NCI-H748 (cell line): ENCODE data around the gene ETAA1.

ENCODE experiments used
- DNase-seq: peaks from one replicate; lab custom pipeline; 2025; ENCODE audit not compliant: unreplicated experiment; lab: John Stamatoyannopoulos, UW

The ETAA1 gene

DNA sequence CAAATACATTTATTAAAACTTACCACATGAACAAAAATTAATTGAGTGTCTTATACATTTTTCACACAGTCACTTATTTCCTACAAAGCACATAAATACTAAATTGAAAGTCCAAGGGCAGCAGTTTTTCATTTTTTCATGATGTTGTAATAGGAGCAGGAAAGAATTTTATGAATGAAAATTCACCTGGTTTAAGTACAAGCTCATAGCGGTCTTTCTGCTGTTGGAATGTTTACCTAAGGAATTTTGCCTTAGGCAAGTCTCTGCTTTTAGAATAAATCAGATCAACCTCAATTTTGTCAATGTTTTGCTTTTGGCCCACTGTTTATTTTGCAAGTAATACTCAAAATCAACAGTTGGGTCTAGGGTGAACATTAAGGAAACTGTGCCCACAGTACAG lies 40.0 kb downstream of the ETAA1 start:
- DNase-seq = peak; percentile 12

DNA sequence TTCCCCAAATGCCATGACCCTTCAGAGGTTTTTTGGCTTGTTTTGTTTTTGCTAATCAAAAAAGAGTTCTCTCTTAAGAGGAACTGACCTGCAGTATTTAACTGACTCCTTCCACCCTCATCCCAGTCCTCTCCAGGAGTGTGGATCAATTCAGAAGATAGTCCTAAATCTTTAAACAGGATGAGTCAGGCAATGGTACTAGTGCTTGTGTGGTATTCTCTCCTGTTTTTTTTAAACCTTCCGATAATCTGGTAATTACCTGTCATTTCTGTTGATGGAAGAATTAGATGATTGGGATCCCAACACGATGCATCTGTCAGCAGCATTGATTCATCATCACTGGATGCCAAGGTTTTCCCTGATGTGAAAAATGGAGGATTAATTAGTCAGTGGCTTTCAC lies 41.2 kb downstream of the ETAA1 start:
- DNase-seq = no peak

DNA sequence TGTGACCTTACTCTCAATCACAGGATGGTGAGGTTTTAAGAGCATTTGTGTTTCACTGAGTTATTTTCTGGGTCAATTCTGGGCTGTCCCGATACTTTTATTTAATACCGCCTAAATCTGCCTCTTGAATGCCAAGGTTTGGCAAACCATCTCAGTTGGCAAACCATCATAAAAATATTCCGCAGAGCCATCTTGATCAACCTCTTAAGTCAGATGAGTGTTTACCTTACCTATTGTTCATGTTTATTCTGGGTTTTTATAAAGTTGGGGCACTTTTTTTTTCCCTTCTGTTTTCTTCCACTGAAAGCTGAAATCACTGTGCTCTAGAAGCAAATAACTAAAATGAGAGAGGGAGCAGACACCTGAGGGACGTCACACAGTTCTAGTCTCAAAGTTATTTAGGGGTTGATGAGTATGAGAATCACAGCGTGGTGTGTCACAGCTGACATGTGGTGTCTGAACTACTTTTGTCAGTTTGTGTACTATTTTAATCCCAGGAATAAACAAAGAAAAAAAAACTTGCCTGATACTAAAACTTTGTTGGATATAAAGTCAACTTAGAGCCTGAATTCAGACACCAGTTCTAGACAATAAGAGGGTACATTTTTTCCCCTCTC lies 48.6 kb downstream of the ETAA1 start:
- no peak for DNase-seq

DNA sequence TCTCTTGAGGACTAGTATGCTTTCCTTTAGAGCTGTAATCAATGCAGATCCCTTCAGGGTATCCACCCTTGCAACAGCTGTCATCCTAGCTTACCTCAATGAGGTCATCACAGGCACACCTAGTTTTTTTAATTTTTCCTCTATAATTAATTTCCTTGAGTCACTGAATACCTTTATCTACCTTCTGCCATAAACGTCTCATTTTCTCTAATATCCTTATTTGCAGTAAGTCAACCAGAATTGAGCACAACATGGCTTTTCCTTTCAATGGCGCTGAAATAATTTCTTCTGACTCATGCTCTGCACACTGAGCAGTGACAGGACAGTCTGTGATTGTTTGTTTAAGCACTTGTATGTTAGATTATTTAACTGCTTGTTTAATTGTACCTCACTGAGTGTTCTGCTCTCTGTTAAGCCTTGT lies 49.4 kb downstream of the ETAA1 start:
- peak; percentile 90 for DNase-seq

DNA sequence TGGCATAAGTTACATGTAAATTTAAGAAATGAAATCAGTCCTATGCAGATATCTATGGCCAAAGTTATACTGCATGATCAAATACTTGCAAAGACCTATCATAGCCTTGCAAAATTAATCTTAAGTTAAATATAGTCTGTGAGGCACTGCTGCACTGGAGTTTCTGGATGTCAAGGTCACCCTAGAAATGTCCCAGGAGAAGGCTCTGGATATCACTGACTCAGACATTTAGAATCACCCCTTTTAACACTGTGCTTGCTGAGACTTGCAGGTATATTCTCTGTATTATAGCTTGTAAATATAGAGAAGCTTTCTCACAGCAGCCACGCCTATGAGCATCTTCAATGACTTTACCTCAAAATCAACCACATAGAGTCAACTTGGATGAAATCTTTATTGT lies 51.5 kb downstream of the ETAA1 start:
- DNase-seq = no peak

DNA sequence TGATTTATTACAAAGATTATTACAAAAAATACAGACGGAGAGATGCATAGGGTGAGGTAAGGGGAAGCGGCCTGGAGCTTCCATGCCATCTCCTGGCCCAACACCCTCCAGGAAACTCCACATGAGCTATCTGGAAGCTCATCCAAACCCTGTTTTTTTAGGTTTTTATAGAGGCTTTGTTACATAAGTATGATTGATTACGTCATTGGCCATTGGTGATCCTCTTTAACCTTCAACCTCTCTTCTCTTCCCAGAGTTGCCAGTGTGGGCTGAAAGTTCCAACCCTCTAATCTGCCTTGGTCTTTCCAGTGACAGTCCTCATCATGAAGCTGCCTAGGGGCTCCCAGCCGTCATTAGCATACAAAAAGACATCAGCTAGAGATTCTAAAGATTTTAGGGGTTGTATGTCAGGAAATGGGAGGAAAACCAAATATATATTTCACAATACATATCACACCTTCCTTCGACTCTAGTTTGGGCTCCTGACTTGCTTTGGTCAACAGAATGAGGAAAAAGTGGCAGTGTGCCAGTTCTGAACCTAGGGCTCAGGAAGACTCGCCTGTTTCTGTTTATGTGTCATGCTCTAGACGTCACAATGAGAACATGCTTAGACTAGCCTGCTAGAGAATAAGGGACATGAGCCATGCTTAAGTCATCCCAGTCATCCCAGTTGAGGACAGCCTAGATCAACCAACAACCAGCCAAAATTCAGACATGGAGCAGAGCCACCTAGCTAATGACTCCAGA lies 54.1 kb downstream of the ETAA1 start:
- DNase-seq = peak; percentile 63

DNA sequence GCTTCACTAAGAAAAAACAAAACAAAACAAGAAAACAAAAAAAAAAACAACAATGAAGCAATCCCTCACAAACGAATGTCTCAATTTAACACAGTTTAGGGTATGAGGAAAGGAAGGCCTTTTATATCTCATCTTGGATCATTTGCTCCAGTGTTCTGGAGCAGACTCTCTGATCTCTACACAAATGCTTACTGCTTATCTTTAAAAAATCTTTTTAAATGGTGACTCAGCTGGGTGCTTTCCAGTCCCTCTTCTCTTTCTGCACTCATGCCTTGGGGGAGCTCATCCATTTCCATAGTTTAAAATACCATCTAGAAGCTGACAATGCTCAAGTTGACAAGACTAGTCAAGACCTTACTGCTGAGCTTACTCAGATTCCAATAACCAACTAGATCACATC lies 56.2 kb downstream of the ETAA1 start:
- DNase-seq = no peak

DNA sequence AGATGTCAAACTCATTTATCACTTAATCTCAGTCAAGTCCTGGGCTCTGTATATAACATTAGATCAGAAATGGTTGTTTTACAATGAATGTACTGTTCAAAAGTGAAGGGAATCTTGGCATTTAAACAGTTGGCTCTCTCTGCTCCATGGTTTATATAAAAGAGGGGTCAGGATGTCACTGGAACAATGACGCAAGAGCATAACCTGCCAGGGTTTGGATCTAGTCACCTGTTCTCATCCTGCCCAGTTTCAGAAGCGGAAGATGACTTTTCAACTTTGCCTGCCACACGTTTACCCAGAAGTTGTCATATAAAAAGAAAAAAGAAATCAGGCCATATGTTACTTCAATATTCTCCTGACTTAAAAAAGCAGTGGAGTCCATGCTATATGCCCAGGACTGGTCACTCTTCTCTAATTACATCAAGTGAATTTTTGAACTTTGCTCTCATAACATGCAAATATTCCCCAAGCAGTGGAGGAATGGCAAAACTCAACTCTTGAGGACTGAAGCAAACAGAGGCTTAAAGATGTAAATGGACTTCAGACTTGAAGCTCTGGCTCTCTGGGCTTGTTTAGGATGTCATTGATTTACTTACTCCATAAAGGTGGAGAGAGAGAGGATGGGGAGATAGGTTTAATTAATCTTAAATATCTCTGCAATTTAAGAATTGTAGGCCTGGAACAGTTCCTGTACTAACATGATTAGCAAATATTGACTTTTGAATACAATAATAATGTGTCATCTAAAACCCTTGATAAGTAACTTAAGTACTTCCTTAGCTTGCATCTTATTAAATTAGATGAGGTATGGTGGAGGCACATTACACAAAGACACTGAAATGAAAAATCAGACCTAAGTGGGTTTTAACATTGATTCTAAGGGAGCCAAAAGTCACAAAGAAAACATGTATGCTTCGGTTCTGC lies 58.3 kb downstream of the ETAA1 start:
- DNase-seq = no peak

DNA sequence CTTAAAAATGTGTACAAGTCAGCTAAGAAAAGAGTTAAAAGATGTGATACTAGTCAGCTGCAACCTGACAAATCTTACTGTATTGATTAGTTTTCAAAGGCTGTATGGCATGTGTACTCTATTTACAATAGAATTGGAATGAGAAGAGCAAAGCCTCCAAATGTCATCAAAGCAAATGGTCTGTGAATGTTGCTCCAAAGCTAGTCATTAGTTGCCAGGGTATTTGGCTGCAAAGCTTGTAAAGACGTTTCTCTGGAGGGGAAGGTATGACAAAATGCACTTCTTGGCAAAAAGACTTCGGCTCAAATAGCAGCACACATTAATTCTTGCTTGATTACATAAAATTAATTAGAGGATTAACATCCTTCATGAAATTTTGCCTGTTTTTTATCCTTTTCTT lies 59.3 kb downstream of the ETAA1 start:
- DNase-seq = no peak

DNA sequence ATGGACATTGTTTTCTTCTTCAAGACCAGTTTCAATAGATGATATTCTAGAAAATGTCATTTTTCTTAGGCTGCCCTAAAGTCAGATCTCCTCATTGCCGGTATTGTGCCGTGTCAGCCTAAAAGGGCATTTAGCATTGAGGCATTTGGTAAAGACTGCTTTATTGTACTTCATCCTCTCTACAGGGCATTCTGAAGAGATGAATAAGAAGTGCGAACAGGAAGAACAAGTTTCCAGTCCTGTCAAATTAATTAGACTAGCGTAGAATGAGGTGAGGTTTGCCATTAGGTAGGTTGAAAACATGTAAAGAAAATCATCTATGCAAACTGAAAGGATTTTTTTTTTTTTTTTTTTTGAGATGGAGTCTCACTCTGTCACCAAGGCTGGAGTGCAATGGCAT lies 60.6 kb downstream of the ETAA1 start:
- no peak for DNase-seq

DNA sequence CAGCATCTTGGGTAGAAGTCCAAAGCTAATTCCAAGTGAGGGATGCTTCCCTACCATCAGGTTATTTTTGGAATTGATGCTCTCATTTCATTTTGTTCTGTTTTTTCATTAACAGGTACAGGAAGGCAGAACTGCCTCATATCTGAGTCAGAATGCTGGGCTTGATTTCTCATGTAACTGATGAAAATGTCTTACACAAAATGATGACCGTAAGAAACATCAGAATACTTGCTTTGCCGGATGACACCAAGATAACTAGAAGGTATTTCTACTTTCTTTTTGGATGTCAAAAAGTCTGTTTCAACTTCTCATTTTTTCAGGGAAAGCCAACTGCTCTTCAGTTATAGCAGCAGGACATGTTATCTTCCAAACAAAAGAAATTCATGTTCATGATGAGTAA lies 62.6 kb downstream of the ETAA1 start:
- DNase-seq = no peak
